Smooth muscle cell (in vitro differentiated cells): Measurements from ENCODE around the gene CCDC141. TPM values are rescaled to one million over a fixed set of nuclear protein-coding genes. Genes with fewer than 3 reads are reported as not detected.

ENCODE experiments used
- DNase-seq: peaks from one replicate; lab custom pipeline; 2025; ENCODE audit not compliant: unreplicated experiment; lab: John Stamatoyannopoulos, UW
- H2AFZ ChIP-seq: fragments of 200-600 bp; sonication (generic); 2 replicates; pipeline ENCODE4 v1.6.0; 2016; ENCODE audit warnings: antibody characterized with exemption, low read depth, mild to moderate bottlenecking
- H3F3A ChIP-seq: fragments of 200-600 bp; sonication (generic); 2 replicates; pipeline ENCODE4 v1.6.0; 2017; ENCODE audit warnings: antibody characterized with exemption, low read depth
- H3K27ac ChIP-seq: fragments of 200-600 bp; sonication (generic); 2 replicates; pipeline ENCODE4 v1.5.1; 2016; ENCODE audit warnings: low read depth, mild to moderate bottlenecking
- H3K27me3 ChIP-seq: fragments of 200-600 bp; sonication (generic); 2 replicates; pipeline ENCODE4 v1.6.1; 2016; ENCODE audit warnings: low read depth, mild to moderate bottlenecking
- H3K36me3 ChIP-seq: fragments of 200-600 bp; sonication (generic); 2 replicates; pipeline ENCODE4 v1.5.1; 2016; ENCODE audit warnings: low read depth
- H3K4me1 ChIP-seq: fragments of 200-600 bp; sonication (generic); 2 replicates; pipeline ENCODE4 v1.5.1; 2016; ENCODE audit warnings: low read depth
- H3K4me2 ChIP-seq: fragments of 200-600 bp; sonication (generic); 2 replicates; pipeline ENCODE4 v1.6.0; 2016; ENCODE audit warnings: mild to moderate bottlenecking
- H3K4me3 ChIP-seq: fragments of 200-600 bp; sonication (generic); 2 replicates; pipeline ENCODE4 v1.5.1; 2016; ENCODE audit warnings: mild to moderate bottlenecking
- H3K79me2 ChIP-seq: fragments of 200-600 bp; sonication (generic); 2 replicates; pipeline ENCODE4 v1.6.0; 2016; ENCODE audit warnings: low read depth, mild to moderate bottlenecking
- H3K9ac ChIP-seq: fragments of 200-600 bp; sonication (generic); 2 replicates; pipeline ENCODE4 v1.6.0; 2016; ENCODE audit warnings: low read depth
- H3K9me3 ChIP-seq: fragments of 200-600 bp; sonication (generic); replicated peaks from 2 replicates; pipeline ENCODE4 v1.5.1; 2016; ENCODE audit warnings: low read depth
- H4K20me1 ChIP-seq: fragments of 200-600 bp; sonication (generic); 2 replicates; pipeline ENCODE4 v1.6.0; 2016; ENCODE audit warnings: low read depth
- CTCF ChIP-seq: fragments of 200-600 bp; sonication (generic); IDR thresholded peaks from 2 replicates; pipeline ENCODE4 v1.5.1; 2017; ENCODE audit warnings: borderline replicate concordance, mild to moderate bottlenecking, antibody characterized with exemption; ENCODE audit not compliant: insufficient read depth, poor library complexity, severe bottlenecking
- WGBS: methylation state at CpG from one replicate; pipeline ENCODE4 v1.1.7; 2016; ENCODE audit warnings: low lambda C conversion rate; 5-methylcytosine and 5-hydroxymethylcytosine counted together
- polyA plus RNA-seq: library from polyadenylated mRNA; unstranded; fragments of >200 nt; fragmentation: Nextera tagmentation; extraction: Ambion mirVana; gene quantifications from 2 replicates; pipeline ENCODE4 v1.2.1, GENCODE V29; 2016
- total RNA-seq: library from RNA; depleted of rRNA; stranded (reverse); fragments of >200 nt; gene quantifications from 2 replicates; pipeline ENCODE4 v1.2.3, GENCODE V29; 2014

Gene CCDC141
- total and polyA plus RNA-seq, 2 experiments from 2014 or later = 0.03 to 0.76 TPM

- H3K27ac ChIP-seq = no peak overlapping the region
- H2AFZ ChIP-seq = no peak overlapping the region
- no peak for TF ChIP-seq CTCF
- H3K79me2 ChIP-seq = no peaks in the 10 kb centered on the region
- 86% methylated on average over 3 of the region's 3 CpGs for WGBS
- H3K4me2 ChIP-seq = no peak overlapping the region
- no peaks in the 10 kb centered on the region for H3K4me1 ChIP-seq
- DNase-seq = no peak
- H4K20me1 ChIP-seq = no peaks in the 10 kb centered on the region
- no peaks in the 10 kb centered on the region for H3K27me3 ChIP-seq
- no peaks in the 10 kb centered on the region for H3K36me3 ChIP-seq
- no peaks in the 10 kb centered on the region for H3K9me3 ChIP-seq
- no peaks in the 10 kb centered on the region for H3F3A ChIP-seq
- no peak overlapping the region for H3K4me3 ChIP-seq
- H3K9ac ChIP-seq = no peak overlapping the region
These were observed 22.6 kb upstream of the CCDC141 start for GRCh38 chr2:179072527-179072926.

DNA sequence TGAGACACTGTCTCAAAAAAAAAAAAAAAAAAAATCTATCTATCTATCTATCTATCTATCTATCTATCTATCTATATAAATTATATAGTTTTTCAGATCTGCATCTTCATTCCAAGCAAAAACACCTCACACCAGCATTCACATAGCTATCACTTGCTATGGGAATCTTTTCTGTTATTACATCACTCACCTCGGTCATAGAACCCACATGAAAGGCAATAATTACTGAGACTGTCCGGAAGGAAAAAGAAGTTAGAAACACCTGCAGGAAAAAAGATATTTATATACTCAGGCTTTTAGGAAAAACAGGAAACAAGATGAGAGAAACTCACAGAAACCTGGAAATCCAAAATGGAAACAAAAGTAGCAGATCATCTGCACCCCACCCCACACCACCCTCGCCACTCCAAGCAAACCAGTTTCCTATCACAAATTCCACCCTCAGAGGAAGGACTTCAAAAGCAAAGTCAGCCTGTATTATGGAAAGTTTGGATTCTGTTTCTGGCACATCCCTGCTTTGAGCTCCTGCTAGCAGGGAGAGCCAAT, 21.9 kb upstream of the CCDC141 start:
- no peak for DNase-seq
- no peak for TF ChIP-seq CTCF
- Histone ChIP-seq H4K20me1 (no peaks in the 10 kb centered on the region), H3K4me2 (no peak overlapping the region), H3F3A (no peaks in the 10 kb centered on the region), H2AFZ (no peak overlapping the region), H3K27ac (no peak overlapping the region), H3K9me3 (no peaks in the 10 kb centered on the region), H3K36me3 (no peaks in the 10 kb centered on the region), H3K9ac (no peak overlapping the region), H3K4me1 (no peaks in the 10 kb centered on the region), H3K79me2 (no peaks in the 10 kb centered on the region), H3K4me3 (no peak overlapping the region), H3K27me3 (no peaks in the 10 kb centered on the region)
- WGBS = 75% methylated on average over 3 of the region's 3 CpGs

DNA sequence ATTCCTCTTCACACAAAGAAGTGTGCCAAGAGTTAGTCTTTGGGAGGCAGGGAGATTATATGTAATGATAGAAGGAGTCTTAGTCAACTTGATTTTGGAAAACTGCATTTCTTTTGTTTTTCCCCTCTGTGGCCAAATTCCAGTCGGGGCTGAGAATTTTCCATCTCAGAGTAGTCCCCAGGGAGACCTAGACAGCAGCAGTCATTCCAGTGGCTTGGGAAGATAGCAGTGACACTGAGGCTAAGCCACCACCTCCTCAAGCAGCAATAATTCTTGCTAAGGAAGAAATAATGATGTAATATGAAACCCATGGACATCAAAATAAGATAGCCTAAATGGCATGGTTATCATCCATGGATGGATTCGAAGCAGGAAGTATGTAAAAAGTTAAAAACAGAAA, 21.0 kb upstream of the CCDC141 start:
- Histone ChIP-seq H3K36me3 (no peaks in the 10 kb centered on the region), H3K79me2 (no peaks in the 10 kb centered on the region), H3K4me2 (no peak overlapping the region), H3K9me3 (no peaks in the 10 kb centered on the region), H3K27ac (no peak overlapping the region), H3F3A (no peaks in the 10 kb centered on the region), H3K9ac (no peak overlapping the region), H4K20me1 (no peaks in the 10 kb centered on the region), H3K27me3 (no peaks in the 10 kb centered on the region), H3K4me3 (no peak overlapping the region), H3K4me1 (no peaks in the 10 kb centered on the region), H2AFZ (no peak overlapping the region)
- WGBS = 78% methylated on average over 2 of the region's 2 CpGs
- no peak for DNase-seq
- no peak for TF ChIP-seq CTCF

DNA sequence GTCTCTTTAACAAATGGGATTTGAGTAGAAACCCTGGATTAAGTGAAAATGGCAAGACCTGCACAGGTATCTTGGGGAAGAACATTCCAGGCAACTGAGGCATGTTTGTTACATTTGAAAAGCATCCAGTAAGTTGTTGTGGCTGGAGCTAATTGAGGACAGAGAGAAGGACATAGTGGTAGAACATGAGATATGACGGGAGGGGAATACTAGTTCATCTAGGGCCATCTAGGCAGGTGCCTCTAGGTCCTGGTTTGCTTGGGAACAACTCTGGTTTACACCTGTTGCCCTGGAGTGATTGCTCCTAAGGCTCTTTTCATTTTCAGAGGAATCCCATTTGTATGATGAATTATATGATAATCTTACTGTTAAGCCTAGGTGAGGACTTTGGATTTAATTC, 19.7 kb upstream of the CCDC141 start:
- Histone ChIP-seq H3K79me2 (no peaks in the 10 kb centered on the region), H3K4me1 (no peaks in the 10 kb centered on the region), H3K4me2 (no peak overlapping the region), H3K9me3 (no peaks in the 10 kb centered on the region), H3K27me3 (no peaks in the 10 kb centered on the region), H3K36me3 (no peaks in the 10 kb centered on the region), H4K20me1 (no peaks in the 10 kb centered on the region), H3K27ac (no peak overlapping the region), H3K4me3 (no peak overlapping the region), H3F3A (no peaks in the 10 kb centered on the region), H3K9ac (no peak overlapping the region), H2AFZ (no peak overlapping the region)
- TF ChIP-seq CTCF = no peak
- 94% methylated on average over 1 of the region's 1 CpG for WGBS
- DNase-seq = no peak
